GM12878 (cell line): Measurements from ENCODE around the gene SMC5. TPM values are rescaled to one million over a fixed set of nuclear protein-coding genes. Genes with fewer than 3 reads are reported as not detected.

ENCODE experiments used
- ATAC-seq: fragments of 200-7000 bp; cut with Tn5 transposase; 3 replicates; pipeline ENCODE4 v1.9.1; 2020; ENCODE audit warnings: mild to moderate bottlenecking, moderate library complexity
- BruUV-seq: library from RNA; stranded (reverse); fragments of 400-500 nt; replicated peaks from 2 replicates; lab custom pipeline; 2021; lab: Mats Ljungman, UMichigan
- CTCF ChIA-PET: fragments of 300-600 bp; sonication (Branson Sonifier 250); formaldehyde crosslinking; extraction: SDS; loops from one replicate; lab custom pipeline; 2021; ENCODE audit warnings: inconsistent platforms; lab: Yijun Ruan, JAX
- POLR2A ChIA-PET: fragments of 350-600 bp; formaldehyde crosslinking; extraction: SDS; loops from one replicate; lab custom pipeline; 2021; ENCODE audit warnings: inconsistent platforms; lab: Charles Lee
- RAD21 ChIA-PET: fragments of 300-600 bp; sonication (Branson Sonifier 250); formaldehyde crosslinking; loops from one replicate; lab custom pipeline; 2023; ENCODE audit warnings: antibody characterized with exemption; ENCODE audit not compliant: unreplicated experiment; lab: Charles Lee
- SMC1A ChIA-PET: fragments of 300-600 bp; sonication (Branson Sonifier 250); formaldehyde crosslinking; loops from one replicate; lab custom pipeline; 2023; ENCODE audit not compliant: unreplicated experiment, uncharacterized antibody; lab: Charles Lee
- DNase-seq: peaks from one replicate; pipeline ENCODE4 v3.0.0-alpha.2; 2011; ENCODE audit warnings: low read depth, low spot score
- FAIRE-seq: peaks from 3 replicates; lab custom pipeline; 2011; peaks lifted over from hg19 to GRCh38; lab: Jason Lieb, UNC
- H2AFZ ChIP-seq: 2 replicates; pipeline ENCODE4 v1.6.0; 2011; ENCODE audit warnings: low read depth, low read length, control low read depth; ENCODE audit not compliant: control insufficient read depth
- H3K27ac ChIP-seq: 2 replicates; pipeline ENCODE4 v1.5.1; 2011; ENCODE audit warnings: control low read depth; ENCODE audit not compliant: control insufficient read depth, insufficient read depth
- H3K27me3 ChIP-seq, 2 experiments: replicated peaks in 1 of 2; 2 replicates each; pipeline versions ENCODE4 v1.6.0 to v1.6.1; 2011; ENCODE audit warnings: low read length in 1 of 2; ENCODE audit not compliant: control insufficient read depth in 2 of 2, insufficient read depth in 2 of 2
- H3K36me3 ChIP-seq, 2 experiments: 2 replicates each; pipeline ENCODE4 v1.5.1; 2011; ENCODE audit warnings: low read length in 1 of 2; ENCODE audit not compliant: control insufficient read depth in 2 of 2, insufficient read depth in 2 of 2
- H3K4me1 ChIP-seq: 2 replicates; pipeline ENCODE4 v1.6.1; 2011; ENCODE audit warnings: mild to moderate bottlenecking, low read length, moderate library complexity, mixed read lengths; ENCODE audit not compliant: control insufficient read depth, insufficient read depth
- H3K4me2 ChIP-seq: 2 replicates; pipeline ENCODE4 v1.6.0; 2011; ENCODE audit warnings: control low read depth; ENCODE audit not compliant: control insufficient read depth, insufficient read depth
- H3K4me3 ChIP-seq: fragments of 200-600 bp; sonication (generic); 2 replicates; pipeline ENCODE4 v1.5.1; 2016
- H3K79me2 ChIP-seq: 2 replicates; pipeline ENCODE4 v1.6.0; 2011; ENCODE audit warnings: low read length; ENCODE audit not compliant: control insufficient read depth, insufficient read depth
- H3K9ac ChIP-seq: 2 replicates; pipeline ENCODE4 v1.8.0; 2011; ENCODE audit warnings: low read length, control low read depth, mixed read lengths; ENCODE audit not compliant: control insufficient read depth, insufficient read depth
- H3K9me3 ChIP-seq: replicated peaks from 3 replicates; pipeline ENCODE4 v1.5.1; 2011; ENCODE audit warnings: mild to moderate bottlenecking, low read length; ENCODE audit not compliant: control insufficient read depth, insufficient read depth
- H4K20me1 ChIP-seq: 2 replicates; pipeline ENCODE4 v1.6.0; 2011; ENCODE audit not compliant: control insufficient read depth, insufficient read depth
- BCL11A ChIP-seq: IDR thresholded peaks from 2 replicates; pipeline ENCODE4 v1.6.1; 2011; ENCODE audit warnings: low read depth, low read length
- CHD2 ChIP-seq: IDR thresholded peaks from 2 replicates; pipeline ENCODE4 v1.6.1; 2011; ENCODE audit warnings: low read depth, low read length, improper control_type of control experiment, borderline replicate concordance
- EED ChIP-seq: sonication (generic); IDR thresholded peaks from 2 replicates; pipeline ENCODE4 v1.6.1; 2016; ENCODE audit warnings: antibody characterized with exemption, low read depth
- ETV6 ChIP-seq, 2 experiments: fragments of 450-650 bp in 1 of 2; IDR thresholded peaks in 1 of 2; conservative IDR thresholded peaks in 1 of 2; 2 replicates each; pipeline ENCODE4 v1.6.1; 2014; ENCODE audit warnings: antibody characterized with exemption in 1 of 2, borderline replicate concordance in 1 of 2, low read depth in 1 of 2, mild to moderate bottlenecking in 1 of 2, moderate library complexity in 1 of 2
- HDAC6 ChIP-seq: fragments of 200-600 bp; sonication (generic); IDR thresholded peaks from one replicate; pipeline ENCODE4 v1.8.0; 2017; ENCODE audit warnings: antibody characterized with exemption; ENCODE audit not compliant: unreplicated experiment
- JUNB ChIP-seq: IDR thresholded peaks from 2 replicates; pipeline ENCODE4 v1.6.1; 2016; ENCODE audit warnings: antibody characterized with exemption, mild to moderate bottlenecking
- KAT2A ChIP-seq: conservative IDR thresholded peaks from 2 replicates; pipeline ENCODE4 v1.6.1; 2011; ENCODE audit warnings: low read depth, low read length; ENCODE audit not compliant: control insufficient read depth
- MEF2A ChIP-seq: IDR thresholded peaks from 2 replicates; pipeline ENCODE4 v1.6.1; 2011; ENCODE audit warnings: low read depth, mild to moderate bottlenecking, low read length, moderate library complexity; ENCODE audit not compliant: insufficient read depth
- NFIC ChIP-seq: IDR thresholded peaks from 2 replicates; pipeline ENCODE4 v1.6.1; 2012; ENCODE audit warnings: low read depth, mild to moderate bottlenecking, inconsistent platforms, low read length, moderate library complexity
- NRF1 ChIP-seq: conservative IDR thresholded peaks from 2 replicates; pipeline ENCODE4 v1.6.1; 2011; ENCODE audit warnings: mild to moderate bottlenecking, low read depth, low read length, improper control_type of control experiment
- RB1 ChIP-seq: fragments of 450-650 bp; formaldehyde crosslinking; IDR thresholded peaks from 2 replicates; pipeline ENCODE4 v1.6.1; 2017; ENCODE audit warnings: mild to moderate bottlenecking, borderline replicate concordance
- SIN3A ChIP-seq: IDR thresholded peaks from 2 replicates; pipeline ENCODE4 v1.6.1; 2012; ENCODE audit warnings: low read depth, low read length, improper control_type of control experiment
- SMAD1 ChIP-seq: fragments of 450-650 bp; IDR thresholded peaks from 2 replicates; pipeline ENCODE4 v1.6.1; 2018; ENCODE audit warnings: mild to moderate bottlenecking, low read depth; ENCODE audit not compliant: partially characterized antibody
- SUZ12 ChIP-seq: fragments of 200-600 bp; sonication (generic); IDR thresholded peaks from one replicate; pipeline ENCODE4 v1.6.1; 2018; ENCODE audit warnings: antibody characterized with exemption, mild to moderate bottlenecking; ENCODE audit not compliant: unreplicated experiment
- TCF7 ChIP-seq: IDR thresholded peaks from 2 replicates; pipeline ENCODE4 v1.6.1; 2014; ENCODE audit warnings: antibody characterized with exemption, borderline replicate concordance
- in situ Hi-C: fragments of 300-500 bp; cut with MboI; formaldehyde crosslinking; loops from 9 replicates; pipeline ENCODE4 v1.14.3; 2018; ENCODE audit warnings: mixed read lengths
- intact Hi-C: fragments of 100-400 bp; cut with micrococcal nuclease; formaldehyde crosslinking; loops from one replicate; pipeline ENCODE4 v1.14.2; 2022; ENCODE audit not compliant: unreplicated experiment
- polyA plus RNA-seq, 11 experiments: library from polyadenylated mRNA; depleted of rRNA in 4 of 11; unstranded in 6 of 11; stranded (reverse) in 5 of 11; fragments of >200 nt; fragmentation: Nextera tagmentation in 4 of 11; fragmentation: Illumina TruSeq in 1 of 11; extraction: Ambion mirVana in 4 of 11; extraction: Trizol in 1 of 11; gene quantifications; 1 replicate in 1 of 11; 2 replicates in 10 of 11; pipeline versions ENCODE4 v1.2.1 to v1.2.3, GENCODE V29; 2011 to 2016; ENCODE audit warnings: inconsistent platforms in 2 of 11, missing spikeins in 2 of 11, low read depth in 1 of 11
- total RNA-seq, 4 experiments: library from RNA; depleted of rRNA in 3 of 4; stranded (reverse); fragments of >200 nt in 3 of 4; fragmentation: Illumina TruSeq in 1 of 4; extraction: Trizol in 1 of 4; gene quantifications; 2 replicates each; pipeline versions ENCODE4 v1.2.1 to v1.2.3, GENCODE V29; 2013 to 2021
- TF ChIP-seq, protein P1 (sequence below): fragments of 450-650 bp; IDR thresholded peaks from 2 replicates; pipeline ENCODE4 v1.6.1; 2017; ENCODE audit warnings: mild to moderate bottlenecking, low read depth, inconsistent platforms; ENCODE audit not compliant: poor library complexity, severe bottlenecking
- TF ChIP-seq, protein P2 (sequence below): IDR thresholded peaks from 2 replicates; pipeline ENCODE4 v1.6.1; 2011; ENCODE audit warnings: borderline replicate concordance, low read depth, mild to moderate bottlenecking, moderate library complexity, mixed read lengths, low read length; ENCODE audit not compliant: insufficient read depth; ENCODE audit errors: extremely low read length

The SMC5 gene
- total and polyA plus RNA-seq, 10 of the 15 experiments (the other 5 are each of a cell fraction or from before 2014, with no cell fraction given) = 6.5 to 47.1 (median 22.9) TPM

DNA sequence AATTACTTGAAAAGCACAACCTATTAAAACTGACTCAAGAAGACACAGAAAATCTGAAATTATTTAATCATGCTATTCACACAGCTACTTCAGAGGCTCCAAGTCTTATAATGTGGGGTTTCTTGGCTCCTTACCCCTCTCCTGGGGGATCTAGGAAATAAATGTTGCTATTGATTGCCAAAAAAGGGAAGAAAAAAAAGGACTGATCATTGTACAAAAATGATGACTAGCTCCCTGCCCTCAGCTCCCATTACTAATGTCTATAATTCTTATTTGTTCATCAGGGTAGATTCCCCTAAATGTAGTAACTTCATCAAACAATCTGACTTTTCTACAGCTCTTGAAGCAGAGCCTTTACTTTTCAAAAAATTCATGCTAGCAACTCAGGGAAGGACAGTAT is 3.3 kb upstream of the SMC5 start:
- FAIRE-seq = no peak
- in situ Hi-C loops = loop anchor here (25.0 kb wide), 2 partner anchors 493 to 1657 kb away; partner anchors contain the start of genes ABHD17B, C9orf85 and PTAR1
- TF ChIP-seq HDAC6 = no peak
- TF ChIP-seq NRF1 = no peak
- TF ChIP-seq MEF2A = no peak
- no peak for TF ChIP-seq SUZ12
- TF ChIP-seq CHD2 = no peak
- no peak for TF ChIP-seq EED
- TF ChIP-seq, protein P1, sequence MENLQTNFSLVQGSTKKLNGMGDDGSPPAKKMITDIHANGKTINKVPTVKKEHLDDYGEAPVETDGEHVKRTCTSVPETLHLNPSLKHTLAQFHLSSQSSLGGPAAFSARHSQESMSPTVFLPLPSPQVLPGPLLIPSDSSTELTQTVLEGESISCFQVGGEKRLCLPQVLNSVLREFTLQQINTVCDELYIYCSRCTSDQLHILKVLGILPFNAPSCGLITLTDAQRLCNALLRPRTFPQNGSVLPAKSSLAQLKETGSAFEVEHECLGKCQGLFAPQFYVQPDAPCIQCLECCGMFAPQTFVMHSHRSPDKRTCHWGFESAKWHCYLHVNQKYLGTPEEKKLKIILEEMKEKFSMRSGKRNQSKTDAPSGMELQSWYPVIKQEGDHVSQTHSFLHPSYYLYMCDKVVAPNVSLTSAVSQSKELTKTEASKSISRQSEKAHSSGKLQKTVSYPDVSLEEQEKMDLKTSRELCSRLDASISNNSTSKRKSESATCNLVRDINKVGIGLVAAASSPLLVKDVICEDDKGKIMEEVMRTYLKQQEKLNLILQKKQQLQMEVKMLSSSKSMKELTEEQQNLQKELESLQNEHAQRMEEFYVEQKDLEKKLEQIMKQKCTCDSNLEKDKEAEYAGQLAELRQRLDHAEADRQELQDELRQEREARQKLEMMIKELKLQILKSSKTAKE = no peak
- no peak for TF ChIP-seq JUNB
- no peak for TF ChIP-seq RB1
- TF ChIP-seq NFIC = no peak
- TF ChIP-seq BCL11A = no peak
- no peak for TF ChIP-seq KAT2A
- no peak for TF ChIP-seq SIN3A
- TF ChIP-seq, protein P2, sequence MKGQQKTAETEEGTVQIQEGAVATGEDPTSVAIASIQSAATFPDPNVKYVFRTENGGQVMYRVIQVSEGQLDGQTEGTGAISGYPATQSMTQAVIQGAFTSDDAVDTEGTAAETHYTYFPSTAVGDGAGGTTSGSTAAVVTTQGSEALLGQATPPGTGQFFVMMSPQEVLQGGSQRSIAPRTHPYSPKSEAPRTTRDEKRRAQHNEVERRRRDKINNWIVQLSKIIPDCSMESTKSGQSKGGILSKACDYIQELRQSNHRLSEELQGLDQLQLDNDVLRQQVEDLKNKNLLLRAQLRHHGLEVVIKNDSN = no peak
- TF ChIP-seq ETV6 (conservative IDR thresholded peaks at IDR 0.05 in 1 of 2, IDR thresholded peaks at IDR 0.05 in 1 of 2; ENCODE audit: borderline replicate concordance in 1 of 2, low read depth in 1 of 2) = no peak
- no peak for TF ChIP-seq TCF7
- TF ChIP-seq SMAD1 = no peak
- RAD21 ChIA-PET = interaction anchor here (0.6 kb wide), 1 partner anchor 79 kb away, joined by 3 read pairs; no protein-coding TSS in a partner anchor
- no peaks in the 10 kb centered on the region for H4K20me1 ChIP-seq
- no peak overlapping the region for H2AFZ ChIP-seq
- SMC1A ChIA-PET = interaction anchor here (1.0 to 1.1 kb wide), 2 partner anchors 68 to 119 kb away, joined by 3 read pairs; no protein-coding TSS in a partner anchor
- H3K79me2 ChIP-seq = peaks cover 17% of the 10 kb centered on the region
- H3K4me2 ChIP-seq = no peak overlapping the region
- H3K4me1 ChIP-seq = peaks cover 6% of the 10 kb centered on the region
- intact Hi-C loops = no loop called here
- H3K27me3 ChIP-seq = no peaks in the 10 kb centered on the region
- CTCF ChIA-PET = interaction anchor here (0.8 to 0.9 kb wide), 2 partner anchors 85 to 192 kb away, joined by 3 read pairs; no protein-coding TSS in a partner anchor
- POLR2A ChIA-PET = no interaction called here
- no peak for ATAC-seq
- H3K36me3 ChIP-seq = no peaks in the 10 kb centered on the region
- H3K4me3 ChIP-seq = no peak overlapping the region
- no peaks in the 10 kb centered on the region for H3K9me3 ChIP-seq
- no TSS peak for BruUV-seq
- H3K9ac ChIP-seq = no peak overlapping the region
- no peak for DNase-seq
- no peak overlapping the region for H3K27ac ChIP-seq
